HG03469 (cell line): ENCODE measurements around the gene NHS.

ENCODE experiments used
- ATAC-seq: cut with Tn5 transposase; IDR thresholded peaks from one replicate; pipeline ENCODE4 v1.9.1; 2021; ENCODE audit warnings: mild to moderate bottlenecking, moderate library complexity, moderate number of reproducible peaks; ENCODE audit not compliant: unreplicated experiment

The NHS gene

GRCh38 chrX:17758382-17758781 is 383.4 kb downstream of the NHS start:
- no peak for ATAC-seq

GRCh38 chrX:17759990-17760389 is 385.0 kb downstream of the NHS start:
- ATAC-seq, result no peak

GRCh38 chrX:17767734-17768133 is 392.7 kb downstream of the NHS start:
- ATAC-seq, result no peak

- ATAC-seq, result no peak
Measured at GRCh38 chrX:17768997-17769396, 394.0 kb downstream of the NHS start.

GRCh38 chrX:17769701-17770269 is 394.8 kb downstream of the NHS start:
- ATAC-seq, result no peak

- ATAC-seq, result no peak
Measured at GRCh38 chrX:17773221-17773876, 398.3 kb downstream of the NHS start.

- no peak for ATAC-seq
Measured at GRCh38 chrX:17774053-17774452, 399.1 kb downstream of the NHS start.

GRCh38 chrX:17778997-17779396 is 404.0 kb downstream of the NHS start:
- no peak for ATAC-seq

GRCh38 chrX:17779434-17779833 is 404.4 kb downstream of the NHS start:
- no peak for ATAC-seq
